B cell (primary cell): ENCODE results near the gene COMMD1. TPM values are rescaled to one million over a fixed set of nuclear protein-coding genes. Genes with fewer than 3 reads are reported as not detected.

Experiments used
- ATAC-seq: fragments of 200-7000 bp; cut with Tn5 transposase; one replicate; pipeline ENCODE4 v1.10.0; 2021; ENCODE audit warnings: low read depth, mild to moderate bottlenecking, moderate number of reproducible peaks, moderate library complexity
- CTCF ChIA-PET: fragments of 350-600 bp; sonication (Branson Sonifier 250); formaldehyde crosslinking; loops from one replicate; lab custom pipeline; 2021; ENCODE audit warnings: antibody characterized with exemption, inconsistent platforms; lab: Charles Lee
- POLR2A ChIA-PET: fragments of 350-600 bp; sonication (Branson Sonifier 250); formaldehyde crosslinking; loops from one replicate; lab custom pipeline; 2021; ENCODE audit warnings: antibody characterized with exemption; lab: Charles Lee
- DNase-seq: peaks from one replicate; pipeline ENCODE4 v3.0.0; 2013
- H2AFZ ChIP-seq: 2 replicates; pipeline ENCODE4 v1.6.1; 2012; ENCODE audit warnings: mild to moderate bottlenecking, low read depth, low read length; ENCODE audit not compliant: insufficient read depth, poor library complexity, severe bottlenecking
- H3K27ac ChIP-seq, 2 donors: 1 replicate in 1 of 2; 2 replicates in 1 of 2; pipeline ENCODE4 v1.5.1; 2012 to 2013; ENCODE audit warnings: low read length in 2 of 2, mild to moderate bottlenecking in 2 of 2, moderate library complexity in 1 of 2
- H3K27me3 ChIP-seq, 4 experiments: fragments of 200-600 bp in 1 of 4; sonication (generic) in 1 of 4; replicated peaks in 1 of 4; 1 replicate in 2 of 4; 2 replicates in 2 of 4; pipeline versions ENCODE4 v1.6.1 to v1.7.0; 2013 to 2016; ENCODE audit warnings: low read length in 3 of 4, mild to moderate bottlenecking in 2 of 4, mixed read lengths in 1 of 4, moderate library complexity in 1 of 4; ENCODE audit not compliant: insufficient read depth in 4 of 4, control insufficient read depth in 3 of 4; ENCODE audit errors: control extremely low read depth in 1 of 4
- H3K36me3 ChIP-seq, 2 experiments: replicated peaks in 1 of 2; 1 replicate in 1 of 2; 2 replicates in 1 of 2; pipeline versions ENCODE4 v1.6.1 to v1.7.1; 2013; ENCODE audit warnings: low read length in 1 of 2; ENCODE audit not compliant: insufficient read depth in 2 of 2, control insufficient read depth in 1 of 2; ENCODE audit errors: control extremely low read depth in 1 of 2, extremely low read depth in 1 of 2
- H3K4me1 ChIP-seq, 2 donors: fragments of 200-600 bp in 1 of 2; sonication (generic) in 1 of 2; 1 replicate in 1 of 2; 2 replicates in 1 of 2; pipeline versions ENCODE4 v1.5.1 to v1.6.1; 2013 to 2017; ENCODE audit warnings: low read length in 2 of 2; ENCODE audit not compliant: control insufficient read depth in 2 of 2, insufficient read depth in 2 of 2
- H3K4me2 ChIP-seq: replicated peaks from 2 replicates; pipeline ENCODE3; 2012; ENCODE audit warnings: mild to moderate bottlenecking, low read depth, low read length; ENCODE audit not compliant: poor library complexity, severe bottlenecking
- H3K4me3 ChIP-seq, 5 experiments: fragments of 200-600 bp in 1 of 5; sonication (generic) in 1 of 5; 1 replicate in 3 of 5; 2 replicates in 2 of 5; pipeline versions ENCODE4 v1.5.1 to v1.7.0; 2011 to 2016; ENCODE audit warnings: low read length in 4 of 5, mild to moderate bottlenecking in 4 of 5, low read depth in 2 of 5, control low read depth in 1 of 5, moderate library complexity in 1 of 5; ENCODE audit not compliant: insufficient read depth in 1 of 5; ENCODE audit errors: control extremely low read depth in 1 of 5, extremely low read depth in 1 of 5
- H3K79me2 ChIP-seq: fragments of 200-600 bp; sonication (generic); one replicate; pipeline ENCODE4 v1.6.0; 2016; ENCODE audit warnings: low read length; ENCODE audit not compliant: control insufficient read depth, insufficient read depth
- H3K9ac ChIP-seq: fragments of 200-600 bp; sonication (generic); 2 replicates; pipeline ENCODE4 v1.6.1; 2017; ENCODE audit warnings: mild to moderate bottlenecking, low read length, moderate library complexity
- H3K9me3 ChIP-seq, 3 donors: one replicate each; pipeline versions ENCODE4 v1.6.1 to v1.7.1; 2013; ENCODE audit warnings: low read length in 2 of 3; ENCODE audit not compliant: control insufficient read depth in 2 of 3, insufficient read depth in 1 of 3; ENCODE audit errors: control extremely low read depth in 1 of 3
- H4K20me1 ChIP-seq: 2 replicates; pipeline ENCODE4 v1.6.0; 2012; ENCODE audit warnings: mild to moderate bottlenecking, low read length; ENCODE audit not compliant: insufficient read depth, control insufficient read depth, poor library complexity, severe bottlenecking
- H3K27ac Mint-ChIP-seq: one replicate; pipeline ENCODE4 v1.8.0; 2021; ENCODE audit warnings: mixed read lengths
- H3K27me3 Mint-ChIP-seq: one replicate; pipeline ENCODE4 v1.8.0; 2021; ENCODE audit warnings: mixed read lengths
- H3K4me1 Mint-ChIP-seq: one replicate; pipeline ENCODE4 v1.8.0; 2021; ENCODE audit warnings: mixed read lengths
- H3K4me3 Mint-ChIP-seq: one replicate; pipeline ENCODE4 v1.8.0; 2021; ENCODE audit warnings: mixed read lengths
- H3K9me3 Mint-ChIP-seq: one replicate; pipeline ENCODE4 v1.8.0; 2022; ENCODE audit warnings: mixed read lengths; ENCODE audit not compliant: insufficient read depth
- CTCF ChIP-seq: fragments of 200-600 bp; IDR thresholded peaks from one replicate; pipeline ENCODE4 v1.8.0; 2022; ENCODE audit warnings: antibody characterized with exemption, mild to moderate bottlenecking
- EZH2 ChIP-seq: IDR thresholded peaks from 2 replicates; pipeline ENCODE4 v1.6.1; 2012; ENCODE audit warnings: borderline replicate concordance, low read depth, mild to moderate bottlenecking, moderate library complexity, low read length; ENCODE audit not compliant: insufficient read depth, poor library complexity, severe bottlenecking
- WGBS: methylation state at CpG from one replicate; pipeline ENCODE4 v1.1.5; 2013; ENCODE audit warnings: missing lambda C conversion rate; ENCODE audit not compliant: insufficient coverage; 5-methylcytosine and 5-hydroxymethylcytosine counted together
- intact Hi-C: fragments of 100-400 bp; cut with micrococcal nuclease; formaldehyde crosslinking; loops from one replicate; pipeline ENCODE4 v1.10.0; 2022
- polyA plus RNA-seq: library from polyadenylated mRNA; depleted of rRNA; stranded (reverse); fragments of >200 nt; gene quantifications from 2 replicates; pipeline ENCODE4 v1.2.3, GENCODE V29; 2012
- total RNA-seq, 2 donors: library from RNA; stranded (reverse); fragments of 120-200 nt in 1 of 2; gene quantifications; 1 replicate in 1 of 2; 2 replicates in 1 of 2; pipeline versions ENCODE4 v1.2.3 to v1.2.4, GENCODE V29; 2013 to 2022

The COMMD1 gene
- total and polyA plus RNA-seq, 2 donors (not counting 1 experiment from before 2014, with no cell fraction given) = 20.6 to 25.1 TPM

GRCh38 chr2:62116983-62117382 is 211.5 kb downstream of the COMMD1 start:
- Histone ChIP-seq H3K27me3 (no peaks in the 10 kb centered on the region), H3K4me2 (no peak overlapping the region), H3K4me1 (peaks cover 8 to 11% of the 10 kb centered on the region in 2 donors), H3K9me3 (no peaks in the 10 kb centered on the region), H3K79me2 (peaks cover 3% of the 10 kb centered on the region), H3K9ac (no peak overlapping the region), H4K20me1 (no peaks in the 10 kb centered on the region), H3K36me3 (no peaks in the 10 kb centered on the region), H2AFZ (no peak overlapping the region), H3K27ac (no peak overlapping the region), H3K4me3 (no peak overlapping the region)
- intact Hi-C loops = no loop called here
- ChIA-PET CTCF (interaction anchor here (0.6 to 0.7 kb wide), 3 partner anchors 85 to 681 kb away, joined by 3 to 4 read pairs (median 3); no protein-coding TSS in a partner anchor), POLR2A (no interaction called here)
- WGBS = no CpG with 5 or more reads among the region's 3 CpGs
- H3K9me3 Mint-ChIP-seq = no peaks in the 10 kb centered on the region
- H3K4me1 Mint-ChIP-seq = peaks cover 34% of the 10 kb centered on the region
- H3K27ac Mint-ChIP-seq = no peak overlapping the region
- no peak for DNase-seq
- no peaks in the 10 kb centered on the region for H3K27me3 Mint-ChIP-seq
- ATAC-seq = no peak
- TF ChIP-seq CTCF = no peak
- no peak for TF ChIP-seq EZH2
- no peak overlapping the region for H3K4me3 Mint-ChIP-seq

GRCh38 chr2:62118160-62118559 is 212.7 kb downstream of the COMMD1 start:
- no peaks in the 10 kb centered on the region for H3K9me3 ChIP-seq
- TF ChIP-seq EZH2 (no peak), CTCF (no peak)
- intact Hi-C loops = no loop called here
- H3K4me2 ChIP-seq = no peak overlapping the region
- CTCF ChIA-PET = no interaction called here
- H3K4me3 ChIP-seq = no peak overlapping the region
- DNase-seq (no peak), ATAC-seq (no peak)
- H3K27ac ChIP-seq = no peak overlapping the region
- Mint-ChIP-seq H3K9me3 (no peaks in the 10 kb centered on the region), H3K4me3 (no peak overlapping the region), H3K4me1 (peaks cover 29% of the 10 kb centered on the region), H3K27ac (no peak overlapping the region), H3K27me3 (no peaks in the 10 kb centered on the region)
- peaks cover 3% of the 10 kb centered on the region for H3K79me2 ChIP-seq
- H3K36me3 ChIP-seq = no peaks in the 10 kb centered on the region
- H2AFZ ChIP-seq = no peak overlapping the region
- H3K27me3 ChIP-seq = no peaks in the 10 kb centered on the region
- POLR2A ChIA-PET = no interaction called here
- H3K4me1 ChIP-seq = peaks cover 8 to 11% of the 10 kb centered on the region in 2 donors
- H4K20me1 ChIP-seq = no peaks in the 10 kb centered on the region
- H3K9ac ChIP-seq = no peak overlapping the region
